ENCODE measurements around the gene SLC8A3. TPM values are rescaled to one million over a fixed set of nuclear protein-coding genes. Genes with fewer than 3 reads are reported as not detected.

The SLC8A3 gene
- total and polyA plus RNA-seq, 2 donors (not counting 3 experiments of a cell fraction or from before 2014, with no cell fraction given), result not detected

DNA sequence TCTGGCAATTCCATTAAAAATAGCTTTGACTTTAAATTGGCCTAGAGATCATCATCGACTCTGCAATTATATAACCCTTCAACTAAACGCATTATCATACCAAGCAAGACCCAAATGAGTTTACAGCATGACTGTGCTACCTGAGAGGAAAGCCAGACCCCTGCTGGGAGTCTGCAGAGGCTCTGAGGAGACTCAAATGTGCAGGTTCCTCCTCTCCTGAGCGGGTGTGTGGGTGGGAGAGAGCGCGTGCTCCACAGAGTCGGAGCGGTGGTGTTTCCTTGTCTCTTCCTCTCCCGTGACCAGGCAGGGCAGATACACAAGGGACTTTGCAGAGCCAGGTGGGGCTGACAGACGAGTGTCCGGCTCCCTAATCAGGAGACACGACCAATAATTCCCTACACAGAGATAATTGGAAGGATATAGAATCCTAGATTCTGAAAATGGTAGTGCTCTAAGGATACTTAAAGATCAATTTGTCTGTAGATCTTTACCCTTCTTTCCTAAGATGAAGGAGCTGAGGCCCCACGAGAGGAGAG lies 74.1 kb downstream of the SLC8A3 start:
- CTCF ChIA-PET, result no interaction called here

More for the DNA sequence above, 74.1 kb downstream of the SLC8A3 start:
- H3K9ac ChIP-seq (replicated peaks; ENCODE audit: extremely low read depth, insufficient read depth, low read length), result no peak overlapping the region
- H3K9me3 ChIP-seq (replicated peaks; ENCODE audit: control insufficient read depth, insufficient read depth, low read length), result no peaks in the 10 kb centered on the region
- no peaks in the 10 kb centered on the region for H3K4me1 ChIP-seq (ENCODE audit: control insufficient read depth, extremely low read depth, insufficient read depth, low read length)
- H3K9me1 ChIP-seq (replicated peaks; ENCODE audit: control insufficient read depth, extremely low read depth, insufficient read depth, low read length), result no peaks in the 10 kb centered on the region
- H4K20me1 ChIP-seq (replicated peaks; ENCODE audit: control insufficient read depth, extremely low read depth, insufficient read depth, low read length), result no peaks in the 10 kb centered on the region
- dilution Hi-C loops (cut with MboI; ENCODE audit: extremely low pct_ligation_motif_present, low sequenced_read_pairs) (no loop called here), intact Hi-C loops (cut with micrococcal nuclease) (no loop called here)
- no peak for FAIRE-seq
- H3K36me3 ChIP-seq (ENCODE audit: control insufficient read depth in 2 of 2, extremely low read depth in 1 of 2, insufficient read depth in 2 of 2, low read length in 2 of 2), result no peaks in the 10 kb centered on the region
- no peak overlapping the region for H3K4me2 ChIP-seq (ENCODE audit: insufficient read depth, low read length)
- no TSS peak for BruUV-seq (replicated peaks)
- no peak overlapping the region for H3K27ac ChIP-seq (ENCODE audit: insufficient read depth, low read depth, low read length)
- no peak overlapping the region for H2AFZ ChIP-seq (ENCODE audit: low read depth, low read length)
- TF ChIP-seq MYC (IDR thresholded peaks at IDR 0.05; ENCODE audit: low read depth, low read length) (no peak), MAX (IDR thresholded peaks at IDR 0.05; ENCODE audit: insufficient read depth, insufficient read length) (no peak), JUN (IDR thresholded peaks at IDR 0.05; ENCODE audit: borderline replicate concordance, insufficient read depth, insufficient read length, low read depth) (no peak), GATA2 (IDR thresholded peaks at IDR 0.05; ENCODE audit: insufficient read depth, insufficient read length, low read depth, low read length) (no peak), POLR2A (IDR thresholded peaks at IDR 0.05; ENCODE audit: low read depth, low read length) (no peak), EZH2 (IDR thresholded peaks at IDR 0.05; ENCODE audit: borderline replicate concordance, low read depth, low read length, severe bottlenecking) (no peak), POLR2AphosphoS5 (IDR thresholded peaks at IDR 0.05; ENCODE audit: insufficient read depth, low read depth, low read length) (no peak), FOS (IDR thresholded peaks at IDR 0.05; ENCODE audit: borderline replicate concordance, insufficient read depth, low read length) (no peak)
- TF ChIP-seq, protein P1, sequence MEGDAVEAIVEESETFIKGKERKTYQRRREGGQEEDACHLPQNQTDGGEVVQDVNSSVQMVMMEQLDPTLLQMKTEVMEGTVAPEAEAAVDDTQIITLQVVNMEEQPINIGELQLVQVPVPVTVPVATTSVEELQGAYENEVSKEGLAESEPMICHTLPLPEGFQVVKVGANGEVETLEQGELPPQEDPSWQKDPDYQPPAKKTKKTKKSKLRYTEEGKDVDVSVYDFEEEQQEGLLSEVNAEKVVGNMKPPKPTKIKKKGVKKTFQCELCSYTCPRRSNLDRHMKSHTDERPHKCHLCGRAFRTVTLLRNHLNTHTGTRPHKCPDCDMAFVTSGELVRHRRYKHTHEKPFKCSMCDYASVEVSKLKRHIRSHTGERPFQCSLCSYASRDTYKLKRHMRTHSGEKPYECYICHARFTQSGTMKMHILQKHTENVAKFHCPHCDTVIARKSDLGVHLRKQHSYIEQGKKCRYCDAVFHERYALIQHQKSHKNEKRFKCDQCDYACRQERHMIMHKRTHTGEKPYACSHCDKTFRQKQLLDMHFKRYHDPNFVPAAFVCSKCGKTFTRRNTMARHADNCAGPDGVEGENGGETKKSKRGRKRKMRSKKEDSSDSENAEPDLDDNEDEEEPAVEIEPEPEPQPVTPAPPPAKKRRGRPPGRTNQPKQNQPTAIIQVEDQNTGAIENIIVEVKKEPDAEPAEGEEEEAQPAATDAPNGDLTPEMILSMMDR (IDR thresholded peaks at IDR 0.05; ENCODE audit: extremely low read depth in 1 of 2, insufficient read depth in 1 of 2, low read depth in 1 of 2, low read length in 2 of 2), result no peak
- no peak overlapping the region for H3K4me3 ChIP-seq (replicated peaks in 1 of 3; ENCODE audit: insufficient read depth in 1 of 3, low read depth in 1 of 3, low read length in 3 of 3)
- H3K27me3 ChIP-seq (ENCODE audit: control insufficient read depth in 2 of 2, insufficient read depth in 2 of 2, low read length in 2 of 2), result no peaks in the 10 kb centered on the region
- POLR2A ChIA-PET, result no interaction called here
- no peaks in the 10 kb centered on the region for H3K79me2 ChIP-seq (ENCODE audit: control insufficient read depth, insufficient read depth, low read length)
- DNase-seq (ENCODE audit: low read depth, low spot score), result no peak

Data from endothelial cell of umbilical vein (primary cell).